Fibroblast of skin of scalp (primary cell): Measurements from ENCODE around the gene KANSL1.
"Not testable (repeated sequence)": the region's sequence is repeated elsewhere in the genome, so short reads cannot be mapped to it uniquely, and the experiment has no call there.

ENCODE experiments used
- DNase-seq: peaks from one replicate; pipeline ENCODE4 v3.0.0-alpha.2; 2013

Gene KANSL1

GRCh38 chr17:46035112-46035818 is 158.0 kb downstream of the KANSL1 start:
- no peak for DNase-seq

GRCh38 chr17:46033392-46033791 is 159.8 kb downstream of the KANSL1 start:
- DNase-seq = no peak

GRCh38 chr17:46032909-46033308 is 160.3 kb downstream of the KANSL1 start:
- DNase-seq = no peak

GRCh38 chr17:46031920-46032319 is 161.3 kb downstream of the KANSL1 start:
- no peak for DNase-seq

DNA sequence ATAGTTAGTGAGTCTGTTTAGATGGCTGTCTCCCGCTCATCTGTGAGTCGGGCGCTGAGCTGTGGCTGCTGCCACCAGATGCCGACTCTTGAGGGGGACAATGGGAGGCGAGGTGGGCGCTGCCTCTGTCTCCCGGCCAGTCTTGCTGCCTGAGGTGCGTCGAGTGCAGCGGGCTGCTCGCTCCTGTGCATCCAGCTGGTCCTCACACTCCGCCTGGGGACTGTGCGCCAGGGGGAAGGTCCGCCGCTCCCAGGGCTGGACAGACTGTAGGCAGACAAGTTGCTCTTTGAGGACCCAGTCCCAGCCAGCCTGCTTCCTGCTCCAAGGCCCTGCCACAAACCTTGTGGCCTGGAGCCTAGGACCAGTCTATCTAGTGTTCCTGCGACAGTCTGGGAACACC is 161.8 kb downstream of the KANSL1 start:
- no peak for DNase-seq

- no peak for DNase-seq
Observed at GRCh38 chr17:46030752-46031151, 162.5 kb downstream of the KANSL1 start.

DNA sequence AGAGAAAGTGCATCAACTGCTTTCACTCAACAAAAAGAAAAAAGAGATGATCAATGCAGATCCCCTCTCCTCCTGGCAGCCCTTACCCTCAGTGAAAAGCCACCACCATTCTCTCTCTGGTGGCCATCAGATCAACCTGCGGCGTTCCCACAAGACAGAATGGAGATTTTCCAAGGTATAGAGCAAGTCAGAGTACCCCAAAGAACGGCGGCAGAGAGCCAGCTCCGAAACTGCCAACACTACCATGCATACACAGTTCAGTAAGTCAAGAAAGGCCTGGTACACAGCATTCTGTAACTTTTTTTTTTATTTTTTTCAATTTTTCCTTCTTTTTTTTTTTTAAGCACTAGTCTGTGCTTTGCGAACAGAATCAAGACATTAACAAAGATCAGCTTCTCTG is 163.6 kb downstream of the KANSL1 start:
- no peak for DNase-seq

DNA sequence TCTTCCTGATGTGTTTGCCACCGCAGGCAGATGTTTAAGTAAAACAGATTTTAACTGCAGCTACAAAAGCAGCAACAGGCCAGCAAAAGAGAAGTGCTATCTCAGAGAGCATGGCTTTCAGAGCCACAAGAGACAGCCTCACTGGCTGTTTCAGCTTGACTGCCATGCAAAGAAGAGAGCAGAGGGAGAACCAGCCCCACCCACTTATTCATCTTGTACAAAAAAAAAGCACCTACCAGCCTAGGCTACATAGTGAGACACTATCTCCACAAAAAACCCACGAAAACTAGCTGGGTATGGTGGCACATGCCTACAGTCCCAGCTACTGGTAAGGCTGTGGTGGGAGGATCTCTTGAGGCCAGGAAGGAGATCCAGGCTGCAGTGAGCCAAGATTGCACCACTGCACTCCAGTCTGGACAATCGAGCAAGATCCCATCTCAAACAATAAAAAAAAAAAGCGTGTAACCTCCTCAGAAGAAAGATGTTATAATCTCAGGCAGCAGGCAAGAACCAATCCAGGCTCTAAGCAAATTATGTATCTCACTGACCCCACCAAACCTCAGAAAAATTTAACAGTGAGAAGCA is 164.2 kb downstream of the KANSL1 start:
- DNase-seq = no peak

- DNase-seq = no peak
Observed at GRCh38 chr17:46028374-46028773, 164.9 kb downstream of the KANSL1 start.

- DNase-seq = no peak
Observed at GRCh38 chr17:46027976-46028325, 165.3 kb downstream of the KANSL1 start.

DNA sequence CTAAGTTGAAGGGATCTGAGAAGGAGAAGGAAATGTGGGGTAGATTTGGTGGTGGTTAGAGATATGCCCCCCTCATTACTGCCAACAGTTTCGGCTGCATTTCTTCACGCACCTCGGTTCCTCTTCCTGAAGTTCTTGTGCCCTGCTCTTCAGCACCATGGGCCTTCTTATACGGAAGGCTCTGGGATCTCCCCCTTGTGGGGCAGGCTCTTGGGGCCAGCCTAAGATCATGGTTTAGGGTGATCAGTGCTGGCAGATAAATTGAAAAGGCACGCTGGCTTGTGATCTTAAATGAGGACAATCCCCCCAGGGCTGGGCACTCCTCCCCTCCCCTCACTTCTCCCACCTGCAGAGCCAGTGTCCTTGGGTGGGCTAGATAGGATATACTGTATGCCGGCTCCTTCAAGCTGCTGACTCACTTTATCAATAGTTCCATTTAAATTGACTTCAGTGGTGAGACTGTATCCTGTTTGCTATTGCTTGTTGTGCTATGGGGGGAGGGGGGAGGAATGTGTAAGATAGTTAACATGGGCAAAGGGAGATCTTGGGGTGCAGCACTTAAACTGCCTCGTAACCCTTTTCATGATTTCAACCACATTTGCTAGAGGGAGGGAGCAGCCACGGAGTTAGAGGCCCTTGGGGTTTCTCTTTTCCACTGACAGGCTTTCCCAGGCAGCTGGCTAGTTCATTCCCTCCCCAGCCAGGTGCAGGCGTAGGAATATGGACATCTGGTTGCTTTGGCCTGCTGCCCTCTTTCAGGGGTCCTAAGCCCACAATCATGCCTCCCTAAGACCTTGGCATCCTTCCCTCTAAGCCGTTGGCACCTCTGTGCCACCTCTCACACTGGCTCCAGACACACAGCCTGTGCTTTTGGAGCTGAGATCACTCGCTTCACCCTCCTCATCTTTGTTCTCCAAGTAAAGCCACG is 165.9 kb downstream of the KANSL1 start:
- no peak for DNase-seq

GRCh38 chr17:46026166-46027047 is 166.8 kb downstream of the KANSL1 start:
- DNase-seq = no peak

DNA sequence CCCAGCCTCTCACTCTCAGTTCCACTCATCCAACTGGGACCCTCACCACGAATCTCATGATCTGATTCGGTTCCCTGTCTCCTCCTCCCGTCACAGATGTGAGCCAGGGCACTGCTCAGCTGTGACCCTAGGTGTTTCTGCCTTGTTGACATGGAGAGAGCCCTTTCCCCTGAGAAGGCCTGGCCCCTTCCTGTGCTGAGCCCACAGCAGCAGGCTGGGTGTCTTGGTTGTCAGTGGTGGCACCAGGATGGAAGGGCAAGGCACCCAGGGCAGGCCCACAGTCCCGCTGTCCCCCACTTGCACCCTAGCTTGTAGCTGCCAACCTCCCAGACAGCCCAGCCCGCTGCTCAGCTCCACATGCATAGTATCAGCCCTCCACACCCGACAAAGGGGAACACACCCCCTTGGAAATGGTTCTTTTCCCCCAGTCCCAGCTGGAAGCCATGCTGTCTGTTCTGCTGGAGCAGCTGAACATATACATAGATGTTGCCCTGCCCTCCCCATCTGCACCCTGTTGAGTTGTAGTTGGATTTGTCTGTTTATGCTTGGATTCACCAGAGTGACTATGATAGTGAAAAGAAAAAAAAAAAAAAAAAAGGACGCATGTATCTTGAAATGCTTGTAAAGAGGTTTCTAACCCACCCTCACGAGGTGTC is 167.6 kb downstream of the KANSL1 start:
- DNase-seq = no peak

- DNase-seq = no peak
Observed at GRCh38 chr17:46025060-46025459, 168.2 kb downstream of the KANSL1 start.

DNA sequence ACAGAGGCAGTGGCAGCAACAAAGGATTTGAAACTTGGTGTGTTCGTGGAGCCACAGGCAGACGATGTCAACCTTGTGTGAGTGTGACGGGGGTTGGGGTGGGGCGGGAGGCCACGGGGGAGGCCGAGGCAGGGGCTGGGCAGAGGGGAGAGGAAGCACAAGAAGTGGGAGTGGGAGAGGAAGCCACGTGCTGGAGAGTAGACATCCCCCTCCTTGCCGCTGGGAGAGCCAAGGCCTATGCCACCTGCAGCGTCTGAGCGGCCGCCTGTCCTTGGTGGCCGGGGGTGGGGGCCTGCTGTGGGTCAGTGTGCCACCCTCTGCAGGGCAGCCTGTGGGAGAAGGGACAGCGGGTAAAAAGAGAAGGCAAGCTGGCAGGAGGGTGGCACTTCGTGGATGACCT is 168.6 kb downstream of the KANSL1 start:
- no peak for DNase-seq

DNA sequence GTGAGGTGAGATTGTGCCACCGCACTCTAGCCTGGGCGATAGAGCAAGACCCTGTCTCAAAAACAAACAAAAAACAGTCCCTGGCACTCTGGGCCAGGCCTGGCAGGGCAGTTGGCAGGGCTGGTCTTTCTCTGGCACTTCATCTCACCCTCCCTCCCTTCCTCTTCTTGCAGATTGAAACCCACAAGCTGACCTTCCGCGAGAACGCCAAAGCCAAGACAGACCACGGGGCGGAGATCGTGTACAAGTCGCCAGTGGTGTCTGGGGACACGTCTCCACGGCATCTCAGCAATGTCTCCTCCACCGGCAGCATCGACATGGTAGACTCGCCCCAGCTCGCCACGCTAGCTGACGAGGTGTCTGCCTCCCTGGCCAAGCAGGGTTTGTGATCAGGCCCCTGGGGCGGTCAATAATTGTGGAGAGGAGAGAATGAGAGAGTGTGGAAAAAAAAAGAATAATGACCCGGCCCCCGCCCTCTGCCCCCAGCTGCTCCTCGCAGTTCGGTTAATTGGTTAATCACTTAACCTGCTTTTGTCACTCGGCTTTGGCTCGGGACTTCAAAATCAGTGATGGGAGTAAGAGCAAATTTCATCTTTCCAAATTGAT is 169.3 kb downstream of the KANSL1 start:
- DNase-seq = no peak

GRCh38 chr17:46023366-46023765 is 169.9 kb downstream of the KANSL1 start:
- not testable (repeated sequence) for DNase-seq

GRCh38 chr17:46020998-46021397 is 172.2 kb downstream of the KANSL1 start:
- DNase-seq = no peak

DNA sequence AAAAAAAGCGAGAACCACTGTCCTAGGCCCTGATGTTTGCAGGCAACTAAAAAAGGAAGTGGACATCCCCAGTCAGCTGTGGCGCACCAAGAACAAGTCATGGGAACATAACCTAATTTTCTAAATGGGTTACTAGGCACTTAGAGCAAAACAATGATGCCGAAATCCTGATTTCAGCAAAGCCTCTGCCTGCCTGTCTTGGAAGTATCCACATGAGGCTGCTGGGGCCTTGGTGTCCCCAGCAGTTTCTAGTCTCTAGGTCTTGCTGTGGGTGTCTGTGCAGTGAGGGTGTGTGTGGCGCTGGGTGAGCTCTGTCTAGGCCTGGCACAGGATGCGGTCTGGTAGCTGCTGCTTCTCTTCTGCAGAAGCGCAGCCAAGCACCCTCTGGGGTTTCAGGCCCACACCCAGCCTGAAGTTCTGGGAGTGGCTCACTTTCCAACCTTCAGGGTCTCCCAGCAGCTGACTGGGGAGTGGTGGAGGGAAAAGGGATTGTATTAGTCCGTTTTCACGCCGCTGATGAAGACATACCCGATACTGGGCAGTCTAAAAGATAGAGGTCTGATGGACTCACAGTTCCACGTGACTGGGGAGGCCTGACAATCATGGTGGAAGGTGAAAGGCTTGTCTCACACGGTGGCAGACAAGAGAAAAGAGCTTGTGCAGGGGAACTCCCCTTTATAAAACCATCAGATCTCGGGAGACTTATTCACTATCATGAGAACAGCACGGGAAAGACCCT is 173.0 kb downstream of the KANSL1 start:
- DNase-seq = no peak

- not testable (repeated sequence) for DNase-seq
Observed at GRCh38 chr17:46019408-46019925, 173.8 kb downstream of the KANSL1 start.
